Ascending aorta (tissue), 2 donors: ENCODE measurements around the gene IFNL4. TPM values are rescaled to one million over a fixed set of nuclear protein-coding genes. Genes with fewer than 3 reads are reported as not detected.

Experiments used
- DNase-seq, 2 donors: peaks; one replicate each; pipeline ENCODE4 v3.0.0-alpha.2; 2019; ENCODE audit warnings: low spot score in 2 of 2
- H3K27ac ChIP-seq, 2 donors: fragments of 200-600 bp; sonication (generic); one replicate each; pipeline ENCODE4 v1.5.1; 2016 to 2017; ENCODE audit warnings: mild to moderate bottlenecking in 1 of 2
- H3K27me3 ChIP-seq: fragments of 200-600 bp; sonication (generic); one replicate; pipeline ENCODE4 v1.5.1; 2017
- H3K36me3 ChIP-seq, 2 donors: fragments of 200-600 bp; sonication (generic); one replicate each; pipeline ENCODE4 v1.5.1; 2016
- H3K4me1 ChIP-seq, 2 donors: fragments of 200-600 bp; sonication (generic); one replicate each; pipeline ENCODE4 v1.5.1; 2016 to 2017; ENCODE audit warnings: mild to moderate bottlenecking in 1 of 2
- H3K4me3 ChIP-seq, 2 donors: fragments of 200-600 bp; sonication (generic); one replicate each; pipeline ENCODE4 v1.5.1; 2016 to 2017; ENCODE audit warnings: mild to moderate bottlenecking in 1 of 2
- H3K9me3 ChIP-seq, 2 donors: fragments of 200-600 bp; sonication (generic); one replicate each; pipeline ENCODE4 v1.5.1; 2016
- CTCF ChIP-seq, 3 experiments: fragments of 200-600 bp in 2 of 3; fragments of 450-650 bp in 1 of 3; sonication (generic) in 2 of 3; IDR thresholded peaks; one replicate each; pipeline ENCODE4 v1.5.1; 2016 to 2019; ENCODE audit warnings: antibody characterized with exemption in 3 of 3, mild to moderate bottlenecking in 1 of 3, moderate library complexity in 1 of 3
- intact Hi-C: fragments of 100-400 bp; cut with DNase I; formaldehyde crosslinking; loops from one replicate; pipeline ENCODE4 v1.15.1; 2023
- total RNA-seq: library from RNA; depleted of rRNA; stranded (reverse); fragments of >200 nt; gene quantifications from one replicate; pipeline ENCODE4 v1.1.0, GENCODE V29; 2016

IFNL4 gene
- total RNA-seq, 1 donor from 2014 or later = not detected

GRCh38 chr19:39199025-39199424, 49.6 kb downstream of the IFNL4 start:
- intact Hi-C loops = no loop called here
- TF ChIP-seq CTCF (IDR thresholded peaks at IDR 0.05) = no peak

DNA sequence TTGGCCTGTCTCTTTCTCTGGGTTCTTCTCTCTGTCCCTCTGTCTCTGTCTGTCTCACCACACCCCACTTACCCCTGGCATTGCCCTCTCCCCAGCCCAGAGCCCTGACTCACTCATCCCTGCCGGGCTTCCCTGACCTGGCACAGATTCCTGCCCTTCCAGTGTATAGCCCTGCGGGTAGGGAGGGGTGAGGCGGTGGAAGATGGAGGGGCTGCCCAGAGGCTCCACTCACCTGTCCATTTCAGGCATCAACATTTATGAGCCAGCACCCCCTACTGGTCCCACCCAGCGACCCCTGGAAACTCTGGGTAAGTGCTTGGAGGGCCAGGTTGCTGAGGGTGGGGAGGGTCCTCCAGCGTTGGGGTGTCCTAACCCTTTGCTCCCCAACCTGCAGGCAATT, 50.8 kb downstream of the IFNL4 start:
- Histone ChIP-seq H3K27me3 (peaks cover 13% of the 10 kb centered on the region), H3K4me1 (no peaks in the 10 kb centered on the region), H3K27ac (no peak overlapping the region), H3K4me3 (no peak overlapping the region), H3K9me3 (no peaks in the 10 kb centered on the region), H3K36me3 (no peaks in the 10 kb centered on the region)
- intact Hi-C loops = no loop called here
- no peak for TF ChIP-seq CTCF (IDR thresholded peaks at IDR 0.05)
- DNase-seq = no peak

More at GRCh38 chr19:39199025-39199424, 49.6 kb downstream of the IFNL4 start:
- Histone ChIP-seq H3K27me3 (peaks cover 21% of the 10 kb centered on the region), H3K36me3 (no peaks in the 10 kb centered on the region), H3K27ac (no peak overlapping the region), H3K4me1 (no peaks in the 10 kb centered on the region), H3K4me3 (no peak overlapping the region), H3K9me3 (no peaks in the 10 kb centered on the region)
- no peak for DNase-seq

DNA sequence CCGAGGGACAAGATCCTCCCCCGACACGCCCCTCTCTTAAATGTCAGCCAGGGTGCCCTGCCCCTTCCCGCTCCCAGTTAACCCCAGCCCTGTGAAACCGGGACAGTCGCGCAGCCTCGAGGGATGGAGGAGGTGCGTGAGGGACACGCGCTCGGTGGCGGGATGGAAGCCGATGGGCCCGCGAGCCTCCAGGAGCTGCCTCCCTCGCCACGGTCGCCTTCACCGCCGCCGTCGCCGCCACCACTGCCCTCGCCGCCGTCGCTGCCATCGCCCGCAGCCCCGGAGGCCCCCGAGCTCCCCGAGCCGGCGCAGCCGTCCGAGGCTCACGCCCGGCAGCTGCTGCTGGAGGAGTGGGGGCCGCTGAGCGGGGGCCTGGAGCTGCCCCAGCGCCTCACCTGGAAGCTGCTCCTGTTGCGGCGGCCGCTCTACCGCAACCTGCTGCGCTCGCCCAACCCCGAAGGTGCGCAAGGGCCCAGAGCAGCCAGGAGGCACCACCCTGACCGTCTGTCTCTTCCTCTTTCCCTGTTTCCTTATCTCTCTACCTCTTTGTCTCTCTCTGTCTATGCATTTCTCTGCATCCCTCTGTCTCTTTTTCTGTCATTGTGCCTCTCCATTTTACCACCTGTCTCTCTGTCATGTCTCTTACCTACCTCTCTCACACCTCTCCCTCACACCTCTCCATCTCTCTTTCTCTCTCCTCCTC, 51.6 kb downstream of the IFNL4 start, which contains the start of gene NCCRP1:
Gene NCCRP1, plus strand, starts transcription at position 105 of the 703 bp plus-strand sequence. Its CDS starts 19 bp downstream, at position 124.
- H3K4me1 ChIP-seq = no peaks in the 10 kb centered on the region
- DNase-seq = no peak
- H3K36me3 ChIP-seq = no peaks in the 10 kb centered on the region
- no peak within 1 kb of the TSS for H3K27ac ChIP-seq
- intact Hi-C loops = no loop called here
- H3K9me3 ChIP-seq = no peaks in the 10 kb centered on the region
- peak within 1 kb of the TSS in 1 of 2 donors; percentile 39 for H3K4me3 ChIP-seq
- H3K27me3 ChIP-seq = peaks cover 13% of the 10 kb centered on the region
- TF ChIP-seq CTCF (IDR thresholded peaks at IDR 0.05) = no peak

- no peak overlapping the region for H3K4me3 ChIP-seq
- no peak for TF ChIP-seq CTCF (IDR thresholded peaks at IDR 0.05)
- H3K9me3 ChIP-seq = no peaks in the 10 kb centered on the region
- DNase-seq = no peak
- peaks cover 13% of the 10 kb centered on the region for H3K27me3 ChIP-seq
- H3K4me1 ChIP-seq = no peaks in the 10 kb centered on the region
- intact Hi-C loops = no loop called here
- no peaks in the 10 kb centered on the region for H3K36me3 ChIP-seq
- no peak overlapping the region for H3K27ac ChIP-seq
Measured at GRCh38 chr19:39196320-39196719, 52.3 kb downstream of the IFNL4 start.

Other genes with a start within 250 kb of the IFNL4 start
- 144 TPM for gene FBXO27, start 216.3 kb downstream of the IFNL4 start, total RNA-seq
- not detected for gene ACP7, start 164.5 kb downstream of the IFNL4 start, total RNA-seq
- gene PAK4, start 123.1 kb downstream of the IFNL4 start, total RNA-seq = 27.4 TPM
- gene NCCRP1, start 51.9 kb downstream of the IFNL4 start, total RNA-seq = not detected
- gene SYCN, start 44.6 kb downstream of the IFNL4 start, total RNA-seq = not detected
- not detected for gene IFNL3, start 3.9 kb downstream of the IFNL4 start, total RNA-seq
- gene IFNL2, start 19.5 kb upstream of the IFNL4 start, total RNA-seq = not detected
- not detected for gene IFNL1, start 47.6 kb upstream of the IFNL4 start, total RNA-seq
- not detected for gene LRFN1, start 72.0 kb upstream of the IFNL4 start, total RNA-seq
- 69.2 TPM for gene GMFG, start 87.2 kb upstream of the IFNL4 start, total RNA-seq
- 358 TPM for gene SAMD4B, start 93.6 kb upstream of the IFNL4 start, total RNA-seq
- gene PAF1, start 142.2 kb upstream of the IFNL4 start, total RNA-seq = 12.7 TPM
- 60.8 TPM for gene MED29, start 142.5 kb upstream of the IFNL4 start, total RNA-seq
- 1,166 TPM for gene ZFP36, start 158.0 kb upstream of the IFNL4 start, total RNA-seq
- gene PLEKHG2, start 163.8 kb upstream of the IFNL4 start, total RNA-seq = 52.9 TPM
- 1,453 TPM for gene RPS16, start 187.1 kb upstream of the IFNL4 start, total RNA-seq
- 142 TPM for gene SUPT5H, start 196.7 kb upstream of the IFNL4 start, total RNA-seq
- 92.0 TPM for gene TIMM50, start 232.0 kb upstream of the IFNL4 start, total RNA-seq